HT1080 (cell line): ENCODE results near the gene ELP5. TPM values are rescaled to one million over a fixed set of nuclear protein-coding genes. Genes with fewer than 3 reads are reported as not detected.
A peak's percentile ranks its signal among the peaks of the same experiment; 100 is the strongest.

ENCODE experiments used
- DNase-seq: peaks from one replicate; pipeline ENCODE4 v3.0.0-alpha.2; 2015; ENCODE audit warnings: low read depth
- small RNA-seq: library from RNA; depleted of rRNA; stranded (forward); fragments of <200 nt; gene quantifications from one replicate; pipeline ENCODE3, GENCODE V24; 2014
- total RNA-seq: library from RNA; depleted of rRNA; stranded (reverse); fragments of >200 nt; shearing (Covaris generic); gene quantifications from 2 replicates; pipeline ENCODE4 v1.2.3, GENCODE V29; 2014; rRNA removed

Gene ELP5
- total RNA-seq, 1 experiment from 2014 or later, result 68.1 TPM

DNA sequence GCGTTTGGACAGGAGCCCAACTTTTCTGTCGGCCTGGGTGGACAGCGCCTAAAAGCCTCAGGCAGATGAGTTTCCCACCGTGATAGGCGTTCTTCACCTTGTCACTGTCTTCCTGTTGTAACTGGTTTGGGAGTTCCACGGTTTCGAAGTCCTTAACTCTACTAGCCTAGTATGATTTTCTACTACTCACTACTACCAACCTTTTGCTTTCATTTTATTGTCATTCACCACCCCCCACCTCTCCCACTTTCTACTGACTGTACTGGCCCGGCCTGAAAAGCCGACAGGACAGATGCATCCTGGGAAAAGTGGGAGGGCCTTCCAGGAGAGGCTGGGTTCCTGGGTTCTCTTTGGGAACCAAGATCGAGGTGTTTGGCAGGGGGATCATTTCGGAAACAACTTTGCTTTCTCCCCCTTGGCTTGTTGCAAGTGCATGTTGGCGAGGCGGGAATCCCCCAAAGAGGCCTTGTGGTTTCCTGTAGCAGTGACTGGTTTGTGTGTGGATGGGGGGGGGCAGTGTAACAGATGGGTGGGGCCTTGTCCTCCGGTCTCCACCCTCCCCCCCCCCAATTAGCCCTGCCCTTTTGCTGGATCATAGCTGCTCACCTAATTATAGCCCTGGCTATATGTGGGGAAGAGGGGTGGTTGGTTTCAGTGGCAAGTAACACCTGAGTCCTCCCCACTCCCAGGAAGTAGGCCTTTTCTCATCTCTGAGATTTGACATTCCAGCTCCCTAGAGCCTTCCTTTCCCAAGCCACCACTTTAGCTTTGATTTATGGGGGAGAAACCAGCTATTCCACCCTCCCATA lies 56.8 kb downstream of the ELP5 start:
- peak; percentile 82 for DNase-seq

Small RNA genes lying within 50 kb of the gene (small RNA-seq; reads per million reads assigned to genes)
- 0.68 reads per million, percentile 64 among the genes with 10 or more reads in this experiment for gene MIR324
- gene RF00019, result not detected

Other genes with a start within 250 kb of the ELP5 start
- gene RNASEK, start 239.6 kb upstream of the ELP5 start, total RNA-seq, result 201 and 360 TPM in 2 replicates
- not detected in 2 replicates for gene BCL6B, start 229.2 kb upstream of the ELP5 start, total RNA-seq
- gene SLC16A13, start 216.2 kb upstream of the ELP5 start, total RNA-seq, result 0.43 TPM in 1 of 2 replicates, not detected in the other
- not detected in 2 replicates for gene SLC16A11, start 208.1 kb upstream of the ELP5 start, total RNA-seq
- not detected in 2 replicates for gene CLEC10A, start 172.0 kb upstream of the ELP5 start, total RNA-seq
- not detected in 2 replicates for gene ASGR2, start 137.4 kb upstream of the ELP5 start, total RNA-seq
- gene ASGR1, start 72.8 kb upstream of the ELP5 start, total RNA-seq, result 2.8 and 4.0 TPM in 2 replicates
- gene DLG4, start 32.4 kb upstream of the ELP5 start, total RNA-seq, result 11.3 and 14.2 TPM in 2 replicates
- 317 and 327 TPM in 2 replicates for gene ACADVL, start 32.3 kb upstream of the ELP5 start, total RNA-seq
- gene DVL2, start 17.7 kb upstream of the ELP5 start, total RNA-seq, result 45.2 and 57.0 TPM in 2 replicates
- gene PHF23, start 12.8 kb upstream of the ELP5 start, total RNA-seq, result 94.0 and 115 TPM in 2 replicates
- gene GABARAP, start 9.8 kb upstream of the ELP5 start, total RNA-seq, result 191 and 331 TPM in 2 replicates
- gene CTDNEP1, start 481 bp upstream of the ELP5 start, total RNA-seq, result 43.6 and 79.9 TPM in 2 replicates
- gene CLDN7, start 10.3 kb downstream of the ELP5 start, total RNA-seq, result not detected in 2 replicates
- 0.03 TPM in 1 of 2 replicates, not detected in the other for gene SLC2A4, start 29.5 kb downstream of the ELP5 start, total RNA-seq
- not detected in 2 replicates for gene YBX2, start 42.4 kb downstream of the ELP5 start, total RNA-seq
- gene EIF5A, start 55.4 kb downstream of the ELP5 start, total RNA-seq, result 1,448 and 1,578 TPM in 2 replicates
- gene GPS2, start 63.1 kb downstream of the ELP5 start, total RNA-seq, result 125 and 135 TPM in 2 replicates
- 20.7 TPM in 2 replicates for gene NEURL4, start 77.1 kb downstream of the ELP5 start, total RNA-seq
- 0.90 and 2.2 TPM in 2 replicates for gene ACAP1, start 84.3 kb downstream of the ELP5 start, total RNA-seq
- 4.7 and 5.8 TPM in 2 replicates for gene KCTD11, start 99.9 kb downstream of the ELP5 start, total RNA-seq
- not detected in 2 replicates for gene TMEM95, start 102.9 kb downstream of the ELP5 start, total RNA-seq
- 0.24 TPM in 1 of 2 replicates, not detected in the other for gene TNK1, start 128.9 kb downstream of the ELP5 start, total RNA-seq
- 31.7 and 36.7 TPM in 2 replicates for gene PLSCR3, start 142.3 kb downstream of the ELP5 start, total RNA-seq
- gene TMEM256, start 151.9 kb downstream of the ELP5 start, total RNA-seq, result 54.1 and 72.6 TPM in 2 replicates
- 6.1 and 7.4 TPM in 2 replicates for gene NLGN2, start 155.6 kb downstream of the ELP5 start, total RNA-seq
- gene SPEM1, start 168.1 kb downstream of the ELP5 start, total RNA-seq, result not detected in 2 replicates
- not detected in 2 replicates for gene SPEM2, start 173.4 kb downstream of the ELP5 start, total RNA-seq
- not detected in 2 replicates for gene SPEM3, start 176.6 kb downstream of the ELP5 start, total RNA-seq
- gene TMEM102, start 183.2 kb downstream of the ELP5 start, total RNA-seq, result 0.23 and 0.43 TPM in 2 replicates
- 0.23 and 0.37 TPM in 2 replicates for gene FGF11, start 187.3 kb downstream of the ELP5 start, total RNA-seq
- 6.0 and 7.9 TPM in 2 replicates for gene CHRNB1, start 192.8 kb downstream of the ELP5 start, total RNA-seq
- 13.1 and 18.1 TPM in 2 replicates for gene ZBTB4, start 227.4 kb downstream of the ELP5 start, total RNA-seq
- gene SLC35G6, start 229.2 kb downstream of the ELP5 start, total RNA-seq, result not detected in 2 replicates
- gene POLR2A, start 232.2 kb downstream of the ELP5 start, total RNA-seq, result 43.4 and 44.6 TPM in 2 replicates